IPS-20b (cell line): Measurements from ENCODE around the gene HSPBP1.

ENCODE experiments used
- H3K27ac ChIP-seq: one replicate; pipeline ENCODE4 v1.5.1; 2013; ENCODE audit warnings: low read length
- H3K27me3 ChIP-seq: 2 replicates; pipeline ENCODE4 v1.6.1; 2013; ENCODE audit warnings: mild to moderate bottlenecking, low read length, inconsistent platforms; ENCODE audit not compliant: insufficient read depth
- H3K36me3 ChIP-seq: 2 replicates; pipeline ENCODE4 v1.6.1; 2013; ENCODE audit warnings: low read depth, mild to moderate bottlenecking, inconsistent platforms, low read length, moderate library complexity; ENCODE audit not compliant: insufficient read depth
- H3K4me1 ChIP-seq: 2 replicates; pipeline ENCODE4 v1.6.1; 2013; ENCODE audit warnings: mild to moderate bottlenecking, control low read depth, inconsistent platforms, low read length, moderate library complexity; ENCODE audit not compliant: insufficient read depth
- H3K4me3 ChIP-seq: 2 replicates; pipeline ENCODE4 v1.5.1; 2013; ENCODE audit warnings: mild to moderate bottlenecking, low read length, inconsistent platforms
- H3K9ac ChIP-seq: 2 replicates; pipeline ENCODE4 v1.6.1; 2013; ENCODE audit warnings: low read depth, mild to moderate bottlenecking, inconsistent platforms, low read length, moderate library complexity
- H3K9me3 ChIP-seq: 2 replicates; pipeline ENCODE4 v1.6.1; 2013; ENCODE audit warnings: mild to moderate bottlenecking, low read depth, low read length, inconsistent platforms; ENCODE audit not compliant: insufficient read depth

Gene HSPBP1

DNA sequence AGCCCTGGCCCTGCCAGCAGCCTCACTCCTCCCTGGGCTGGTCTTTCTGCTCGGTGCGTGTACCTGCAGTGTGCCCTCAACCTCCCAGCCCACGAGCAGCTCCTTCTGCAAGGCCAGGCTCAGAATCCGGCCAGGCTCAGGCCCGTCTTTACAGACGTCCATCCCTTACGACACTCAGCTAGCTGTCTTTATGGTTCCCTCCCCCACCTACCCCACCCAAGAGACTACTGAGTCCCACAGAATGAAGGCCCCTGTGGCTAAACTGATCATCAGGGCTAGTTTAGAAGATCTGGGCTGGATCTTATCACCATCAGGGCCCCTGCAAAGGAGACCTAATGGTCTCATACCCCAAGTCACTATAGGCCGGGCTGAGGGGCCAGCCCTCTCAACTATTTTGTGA is 34.5 kb upstream of the HSPBP1 start:
- no peak overlapping the region for H3K4me3 ChIP-seq
- H3K27me3 ChIP-seq = no peaks in the 10 kb centered on the region
- H3K27ac ChIP-seq = no peak overlapping the region
- no peaks in the 10 kb centered on the region for H3K4me1 ChIP-seq
- H3K9me3 ChIP-seq = no peaks in the 10 kb centered on the region
- peaks cover 12% of the 10 kb centered on the region for H3K36me3 ChIP-seq
- H3K9ac ChIP-seq = no peak overlapping the region

DNA sequence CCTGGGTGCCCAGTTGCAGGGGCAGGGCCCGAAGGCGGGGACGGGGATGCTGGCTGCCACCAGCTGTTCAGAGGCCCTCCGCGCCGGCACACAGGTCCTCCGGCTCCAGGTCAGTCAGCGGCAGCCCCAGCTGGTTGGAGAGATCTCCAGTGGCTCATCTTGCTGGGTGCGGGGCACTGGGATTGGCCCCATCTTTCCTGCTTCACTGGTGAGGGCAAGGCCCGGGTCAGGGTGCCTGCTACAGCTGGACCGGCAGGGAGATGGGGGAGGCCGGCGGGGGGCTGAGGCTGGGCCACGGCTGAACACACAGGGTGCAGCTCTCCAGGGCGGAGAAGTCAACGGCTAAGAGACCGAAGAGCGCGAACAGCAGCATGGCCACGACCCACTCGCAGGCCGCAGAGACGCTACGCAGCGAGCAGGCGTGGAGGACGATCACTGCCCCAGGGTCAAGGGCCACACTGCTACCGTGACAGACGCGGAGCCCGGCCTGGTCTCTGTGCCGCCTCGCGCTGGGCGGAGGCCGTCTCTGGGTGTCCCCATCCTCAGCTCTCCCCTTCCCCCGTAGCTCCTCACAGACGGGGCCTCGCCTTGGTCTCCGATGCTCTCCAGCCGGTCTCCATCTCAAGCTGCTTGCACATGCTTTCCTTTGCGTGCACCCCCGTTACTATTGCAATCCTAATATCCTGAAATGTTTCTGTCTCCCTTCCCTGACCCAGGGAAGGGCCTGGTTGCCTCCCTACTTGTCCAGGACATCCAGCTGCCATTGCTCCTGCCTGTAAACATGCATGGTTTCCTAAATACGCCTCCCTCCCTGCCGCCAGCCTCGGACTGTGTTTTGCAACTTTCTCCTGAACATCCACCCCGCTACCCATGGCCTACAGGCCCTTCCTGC is 33.0 kb upstream of the HSPBP1 start:
- H3K36me3 ChIP-seq = peaks cover 24% of the 10 kb centered on the region
- no peaks in the 10 kb centered on the region for H3K27me3 ChIP-seq
- H3K9ac ChIP-seq = no peak overlapping the region
- no peaks in the 10 kb centered on the region for H3K9me3 ChIP-seq
- no peak overlapping the region for H3K4me3 ChIP-seq
- H3K4me1 ChIP-seq = no peaks in the 10 kb centered on the region
- H3K27ac ChIP-seq = no peak overlapping the region

DNA sequence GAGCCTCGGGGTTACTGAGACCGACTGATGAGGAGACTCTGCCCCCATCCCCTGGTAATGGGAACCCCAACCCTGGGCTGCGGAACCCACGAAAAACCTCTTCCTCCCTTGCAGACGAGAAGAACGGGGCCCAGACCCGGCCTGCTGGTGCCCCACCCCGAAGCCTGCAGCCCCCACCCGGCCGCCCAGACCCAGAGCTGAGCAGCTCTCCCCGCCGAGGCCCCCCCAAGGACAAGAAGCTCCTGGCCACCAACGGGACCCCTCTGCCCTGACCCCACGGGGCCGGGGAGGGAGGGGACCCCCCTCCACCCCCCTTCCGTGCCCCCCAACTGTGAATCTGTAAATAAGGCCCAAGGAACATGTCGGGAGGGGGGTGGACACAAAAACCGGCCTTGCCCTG is 31.9 kb upstream of the HSPBP1 start:
- H3K36me3 ChIP-seq = peaks cover 29% of the 10 kb centered on the region
- H3K27ac ChIP-seq = no peak overlapping the region
- H3K9ac ChIP-seq = no peak overlapping the region
- no peak overlapping the region for H3K4me3 ChIP-seq
- H3K27me3 ChIP-seq = no peaks in the 10 kb centered on the region
- no peaks in the 10 kb centered on the region for H3K4me1 ChIP-seq
- no peaks in the 10 kb centered on the region for H3K9me3 ChIP-seq

DNA sequence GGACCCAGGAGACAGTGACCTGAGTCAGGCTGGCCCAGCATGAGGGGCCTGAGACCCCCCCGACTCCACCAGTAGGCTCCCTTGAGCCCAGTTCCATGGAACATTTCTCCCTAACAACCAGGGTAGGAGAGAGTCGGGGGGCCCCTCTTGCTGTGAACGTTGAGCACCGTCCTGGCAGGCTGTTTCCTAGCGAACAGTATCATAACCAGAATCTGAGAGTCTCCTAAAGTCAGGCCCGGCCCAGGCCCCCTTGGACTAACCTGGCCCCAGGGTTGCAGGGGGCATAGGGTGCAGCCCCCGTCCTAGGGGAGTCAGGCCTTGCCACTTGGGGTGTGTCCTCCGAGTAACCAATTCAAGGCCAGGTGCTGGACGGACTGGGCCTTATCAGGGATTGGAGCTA is 31.5 kb upstream of the HSPBP1 start:
- no peak overlapping the region for H3K9ac ChIP-seq
- H3K27me3 ChIP-seq = no peaks in the 10 kb centered on the region
- H3K9me3 ChIP-seq = no peaks in the 10 kb centered on the region
- H3K27ac ChIP-seq = no peak overlapping the region
- peaks cover 33% of the 10 kb centered on the region for H3K36me3 ChIP-seq
- H3K4me3 ChIP-seq = no peak overlapping the region
- no peaks in the 10 kb centered on the region for H3K4me1 ChIP-seq

DNA sequence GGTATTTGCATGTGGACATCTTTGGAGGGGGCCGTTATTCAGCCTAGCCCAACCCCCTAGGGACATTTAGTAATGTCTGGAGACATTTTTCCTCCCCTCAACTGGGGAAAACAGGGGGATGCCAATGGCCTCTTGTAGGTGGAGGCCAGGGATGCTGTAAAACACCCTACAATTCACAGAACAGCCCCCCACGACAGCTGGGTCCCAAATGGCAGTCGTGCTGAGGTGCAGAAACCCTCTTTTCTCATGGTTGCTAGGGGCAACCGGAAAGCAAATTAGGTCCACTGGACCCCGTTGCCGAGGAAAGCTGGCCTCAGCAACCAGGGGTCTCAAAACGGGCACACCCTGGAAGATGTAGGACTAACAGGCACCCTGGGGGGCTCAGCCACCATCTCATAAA is 30.6 kb upstream of the HSPBP1 start:
- Histone ChIP-seq H3K9ac (no peak overlapping the region), H3K36me3 (peaks cover 42% of the 10 kb centered on the region), H3K9me3 (no peaks in the 10 kb centered on the region), H3K27ac (no peak overlapping the region), H3K27me3 (no peaks in the 10 kb centered on the region), H3K4me3 (no peak overlapping the region), H3K4me1 (no peaks in the 10 kb centered on the region)

DNA sequence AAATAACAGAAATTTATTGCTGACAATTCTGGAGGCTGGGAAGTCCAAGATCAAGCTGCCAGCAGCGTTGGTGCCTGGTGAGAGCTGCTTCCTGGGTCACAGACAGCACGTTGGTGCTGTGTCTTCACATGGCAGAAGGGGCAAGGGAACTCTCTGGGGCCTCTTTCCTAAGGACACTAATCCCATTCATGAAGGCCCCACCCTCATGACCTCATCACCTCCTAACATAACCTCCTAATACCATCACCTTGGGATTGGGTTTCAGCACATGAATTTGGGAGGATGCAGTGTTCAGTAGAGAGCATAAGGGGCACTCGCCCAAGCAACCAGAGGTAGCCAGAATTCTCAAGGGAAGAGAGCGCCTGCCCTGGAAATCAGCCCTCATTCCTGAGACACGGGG is 29.5 kb upstream of the HSPBP1 start:
- Histone ChIP-seq H3K9ac (no peak overlapping the region), H3K9me3 (no peaks in the 10 kb centered on the region), H3K27ac (no peak overlapping the region), H3K4me3 (no peak overlapping the region), H3K36me3 (peaks cover 47% of the 10 kb centered on the region), H3K27me3 (no peaks in the 10 kb centered on the region), H3K4me1 (no peaks in the 10 kb centered on the region)

DNA sequence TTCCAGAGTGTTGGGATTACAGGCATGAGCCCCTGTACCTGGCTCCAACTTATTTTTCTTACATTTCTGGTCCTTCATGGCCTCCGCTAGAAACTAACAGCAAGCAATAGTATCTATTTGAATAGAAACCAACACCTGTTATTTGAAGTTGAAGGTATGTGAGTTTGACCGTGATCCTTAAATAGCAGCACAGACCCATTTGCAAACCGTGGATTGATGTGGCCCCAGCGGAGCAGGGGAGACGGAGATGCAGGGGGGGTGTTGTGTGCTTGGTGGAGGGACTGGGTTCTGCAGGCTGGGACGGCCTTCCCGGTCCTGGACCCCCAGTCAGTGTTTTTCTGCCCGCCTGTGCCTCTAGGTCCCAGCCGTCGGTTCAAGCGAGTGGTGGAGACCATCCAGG is 28.4 kb upstream of the HSPBP1 start:
- no peaks in the 10 kb centered on the region for H3K9me3 ChIP-seq
- no peak overlapping the region for H3K9ac ChIP-seq
- H3K27ac ChIP-seq = no peak overlapping the region
- no peaks in the 10 kb centered on the region for H3K27me3 ChIP-seq
- H3K36me3 ChIP-seq = peaks cover 57% of the 10 kb centered on the region
- H3K4me1 ChIP-seq = no peaks in the 10 kb centered on the region
- H3K4me3 ChIP-seq = no peak overlapping the region

DNA sequence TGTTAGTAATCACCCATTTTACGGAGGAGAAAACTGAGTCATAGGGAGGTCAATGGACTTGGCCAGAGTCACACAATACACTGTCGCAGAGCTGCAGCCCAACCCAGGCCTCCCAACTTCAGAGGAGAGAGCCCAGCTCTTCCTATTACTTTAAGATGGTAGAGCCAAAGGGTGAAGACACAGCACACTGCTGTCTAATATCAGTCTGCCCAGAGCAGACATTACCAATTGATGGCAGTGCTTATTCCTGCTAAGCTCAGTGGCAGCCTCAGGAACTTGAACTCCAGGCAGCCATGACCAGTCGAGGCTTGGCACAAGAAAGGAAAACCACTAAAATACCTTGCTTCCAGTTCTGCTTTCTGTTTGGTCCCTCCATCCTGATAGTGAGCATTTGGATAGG is 26.8 kb upstream of the HSPBP1 start:
- Histone ChIP-seq H3K36me3 (peaks cover 66% of the 10 kb centered on the region), H3K4me3 (no peak overlapping the region), H3K27me3 (no peaks in the 10 kb centered on the region), H3K9ac (no peak overlapping the region), H3K9me3 (no peaks in the 10 kb centered on the region), H3K27ac (no peak overlapping the region), H3K4me1 (no peaks in the 10 kb centered on the region)

DNA sequence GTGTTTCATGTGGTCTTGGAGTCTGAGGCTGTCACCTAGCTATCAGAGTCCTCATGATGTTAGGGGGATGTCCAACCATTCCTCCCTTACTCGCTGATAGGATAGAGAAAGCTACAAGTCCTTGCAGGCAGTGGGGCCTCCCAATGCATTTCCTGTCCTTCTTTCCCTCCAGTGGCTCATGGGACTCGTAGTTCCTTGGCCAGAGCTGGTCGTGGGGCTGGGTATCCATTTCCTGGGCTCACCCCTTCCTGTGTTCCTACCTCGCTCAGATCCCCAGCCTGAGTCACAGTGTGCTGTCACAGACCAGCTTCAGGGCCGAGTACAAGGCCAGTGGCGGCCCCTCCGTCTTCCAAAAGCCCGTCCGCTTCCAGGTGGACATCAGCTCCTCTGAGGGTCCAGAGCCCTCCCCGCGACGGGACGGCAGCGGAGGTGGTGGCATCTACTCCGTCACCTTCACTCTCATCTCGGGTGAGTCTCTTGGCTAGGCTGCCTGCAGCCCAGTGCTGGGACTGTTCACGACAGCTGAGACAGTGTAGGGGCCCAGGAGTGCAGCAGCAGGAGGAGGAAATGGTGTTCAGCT is 26.2 kb upstream of the HSPBP1 start:
- Histone ChIP-seq H3K4me1 (peaks cover 4% of the 10 kb centered on the region; the same call in 1 of the 2 replicates), H3K9ac (no peak overlapping the region), H3K27me3 (no peaks in the 10 kb centered on the region), H3K9me3 (no peaks in the 10 kb centered on the region), H3K27ac (no peak overlapping the region), H3K36me3 (peaks cover 66% of the 10 kb centered on the region), H3K4me3 (no peak overlapping the region)

DNA sequence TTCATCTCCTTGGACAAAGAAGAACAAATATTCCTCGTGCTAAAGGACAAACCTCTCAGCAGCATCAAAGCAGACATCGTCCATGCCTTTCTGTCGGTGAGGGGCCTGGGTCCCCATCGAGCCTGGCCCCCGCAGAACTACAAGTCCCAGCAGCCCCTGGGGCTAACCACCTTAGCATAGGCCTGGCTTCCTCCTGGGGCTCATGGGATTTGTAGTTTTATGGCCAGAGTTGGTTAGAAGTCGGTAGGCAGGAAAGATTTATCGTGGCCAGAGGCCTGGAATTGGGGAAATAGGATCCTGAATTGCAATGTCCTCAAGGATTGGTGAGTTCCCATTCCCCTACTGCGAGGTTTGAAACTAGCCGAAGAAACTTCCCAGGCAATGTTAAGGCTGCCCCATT is 25.6 kb upstream of the HSPBP1 start:
- peaks cover 4% of the 10 kb centered on the region; the same call in 1 of the 2 replicates for H3K4me1 ChIP-seq
- H3K9me3 ChIP-seq = no peaks in the 10 kb centered on the region
- peaks cover 64% of the 10 kb centered on the region for H3K36me3 ChIP-seq
- no peaks in the 10 kb centered on the region for H3K27me3 ChIP-seq
- no peak overlapping the region for H3K9ac ChIP-seq
- no peak overlapping the region for H3K4me3 ChIP-seq
- H3K27ac ChIP-seq = no peak overlapping the region

DNA sequence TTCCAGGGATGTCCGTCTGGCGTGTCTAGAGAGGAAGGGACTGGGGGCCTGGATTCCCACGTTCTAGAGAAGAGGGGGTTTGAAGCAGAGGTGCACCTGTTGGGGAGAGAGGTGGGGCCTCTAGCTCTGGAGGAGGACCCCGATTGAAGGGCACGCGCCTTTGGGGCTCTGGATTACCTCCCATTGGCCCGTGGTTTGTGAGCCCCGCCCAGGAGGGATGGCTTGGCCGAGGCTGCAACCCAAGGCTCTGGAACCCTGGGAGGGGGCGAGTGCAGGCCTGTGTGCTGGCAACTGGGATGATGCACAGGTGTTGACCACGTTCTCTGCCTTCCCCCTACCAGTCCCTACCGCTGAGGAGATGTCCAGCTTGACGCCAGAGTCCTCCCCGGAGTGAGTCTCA is 25.1 kb upstream of the HSPBP1 start:
- H3K4me3 ChIP-seq = no peak overlapping the region
- H3K27me3 ChIP-seq = no peaks in the 10 kb centered on the region
- H3K9me3 ChIP-seq = no peaks in the 10 kb centered on the region
- H3K36me3 ChIP-seq = peaks cover 61% of the 10 kb centered on the region
- peaks cover 4% of the 10 kb centered on the region; the same call in 1 of the 2 replicates for H3K4me1 ChIP-seq
- no peak overlapping the region for H3K27ac ChIP-seq
- H3K9ac ChIP-seq = no peak overlapping the region

DNA sequence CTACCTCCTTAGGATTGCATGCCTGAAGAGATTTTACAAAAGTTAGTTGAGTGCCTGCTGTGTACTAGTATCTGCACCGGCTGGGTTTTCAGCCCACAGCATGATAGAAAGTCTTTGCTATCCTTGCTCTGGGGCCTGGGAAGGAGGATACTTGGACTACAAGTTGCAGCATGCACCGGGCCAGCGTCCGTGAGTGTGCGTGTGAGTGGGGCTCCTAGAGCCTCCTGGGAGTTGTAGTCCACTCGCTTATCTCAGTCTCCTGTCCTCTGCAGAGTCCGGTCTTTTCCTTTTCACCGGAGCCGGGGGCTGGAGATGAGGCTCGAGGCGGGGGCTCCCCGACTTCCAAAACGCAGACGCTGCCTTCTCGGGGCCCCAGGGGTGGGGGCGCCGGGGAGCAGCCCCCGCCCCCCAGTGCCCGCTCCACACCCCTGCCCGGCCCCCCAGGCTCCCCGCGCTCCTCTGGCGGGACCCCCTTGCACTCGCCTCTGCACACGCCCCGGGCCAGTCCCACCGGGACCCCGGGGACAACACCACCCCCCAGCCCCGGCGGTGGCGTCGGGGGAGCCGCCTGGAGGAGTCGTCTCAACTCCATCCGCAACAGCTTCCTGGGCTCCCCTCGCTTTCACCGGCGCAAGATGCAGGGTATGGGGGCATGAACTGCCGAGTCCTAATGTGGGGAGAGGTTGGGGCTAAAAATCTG is 24.5 kb upstream of the HSPBP1 start:
- Histone ChIP-seq H3K9ac (no peak overlapping the region), H3K4me1 (peaks cover 4% of the 10 kb centered on the region; the same call in 1 of the 2 replicates), H3K27me3 (no peaks in the 10 kb centered on the region), H3K27ac (no peak overlapping the region), H3K36me3 (peaks cover 61% of the 10 kb centered on the region), H3K9me3 (no peaks in the 10 kb centered on the region), H3K4me3 (no peak overlapping the region)
